ENCODE results near the gene GORAB.

GORAB gene, protein sequence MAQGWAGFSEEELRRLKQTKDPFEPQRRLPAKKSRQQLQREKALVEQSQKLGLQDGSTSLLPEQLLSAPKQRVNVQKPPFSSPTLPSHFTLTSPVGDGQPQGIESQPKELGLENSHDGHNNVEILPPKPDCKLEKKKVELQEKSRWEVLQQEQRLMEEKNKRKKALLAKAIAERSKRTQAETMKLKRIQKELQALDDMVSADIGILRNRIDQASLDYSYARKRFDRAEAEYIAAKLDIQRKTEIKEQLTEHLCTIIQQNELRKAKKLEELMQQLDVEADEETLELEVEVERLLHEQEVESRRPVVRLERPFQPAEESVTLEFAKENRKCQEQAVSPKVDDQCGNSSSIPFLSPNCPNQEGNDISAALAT

DNA sequence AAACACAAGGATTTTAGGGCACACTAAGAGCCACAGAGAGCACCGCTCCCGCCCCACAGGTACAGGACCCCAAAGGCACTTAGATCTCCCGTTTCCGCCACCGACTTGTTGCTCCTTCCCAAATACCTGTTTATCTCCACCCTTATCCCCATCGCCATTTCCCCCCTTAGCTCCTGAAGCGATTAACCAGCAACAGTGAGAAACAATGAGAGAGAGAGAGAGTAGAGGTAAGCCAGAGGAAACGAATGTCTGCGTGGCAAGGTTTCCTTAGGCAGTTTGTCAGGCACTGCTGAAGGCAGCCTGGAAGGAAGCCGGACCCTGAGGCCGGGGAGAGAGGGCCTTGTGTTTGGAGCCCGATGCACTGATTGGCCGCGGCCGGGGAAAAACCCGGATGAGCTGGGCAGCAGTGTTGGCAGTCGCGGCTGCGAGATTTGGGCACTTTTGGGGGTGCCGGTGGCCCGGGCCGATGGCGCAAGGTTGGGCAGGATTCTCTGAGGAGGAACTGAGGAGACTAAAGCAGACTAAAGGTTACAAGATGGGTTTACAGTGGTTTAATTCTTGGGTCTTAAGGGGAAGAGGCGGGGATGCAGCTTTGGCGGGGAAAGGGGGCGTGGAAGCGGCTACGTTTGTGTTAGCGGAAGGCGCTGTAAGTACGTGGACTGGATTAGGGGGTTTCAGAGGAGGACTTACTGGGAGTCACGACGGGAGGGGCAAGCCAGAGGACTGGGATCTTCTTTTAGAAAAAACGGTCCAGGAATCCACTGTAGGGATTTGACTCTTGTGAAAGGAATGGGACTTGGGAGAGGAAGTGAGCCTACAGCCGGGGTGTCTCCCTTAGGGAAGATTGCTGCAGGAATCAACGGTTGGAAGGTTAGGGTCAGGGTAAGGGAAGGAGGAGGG, at the start of gene GORAB:
GORAB (plus strand) TSS at position 409 of the 900 bp plus-strand sequence; CDS start at position 467, 58 bp downstream.
- DNase-seq, result peak; percentile 91

DNA sequence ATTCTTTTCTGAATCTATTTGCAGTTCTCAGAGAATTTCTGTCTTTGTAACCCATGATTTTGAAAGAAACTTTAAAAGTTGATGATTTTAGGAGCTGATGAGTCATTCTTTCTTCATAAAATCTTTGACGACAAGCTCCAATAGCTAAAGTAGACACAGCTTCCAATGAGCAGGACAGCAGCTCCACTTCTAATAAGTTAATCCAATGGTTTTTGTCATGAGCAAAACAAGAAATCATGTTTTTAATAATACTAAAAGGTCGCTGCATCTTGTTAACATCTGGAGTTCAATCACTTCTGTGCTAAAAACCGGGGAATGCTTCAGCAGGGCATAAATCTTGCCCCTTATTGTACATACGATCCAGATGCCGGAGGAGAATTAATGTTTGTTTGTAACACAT, 48.9 kb upstream of the GORAB start:
- DNase-seq, result no peak

DNA sequence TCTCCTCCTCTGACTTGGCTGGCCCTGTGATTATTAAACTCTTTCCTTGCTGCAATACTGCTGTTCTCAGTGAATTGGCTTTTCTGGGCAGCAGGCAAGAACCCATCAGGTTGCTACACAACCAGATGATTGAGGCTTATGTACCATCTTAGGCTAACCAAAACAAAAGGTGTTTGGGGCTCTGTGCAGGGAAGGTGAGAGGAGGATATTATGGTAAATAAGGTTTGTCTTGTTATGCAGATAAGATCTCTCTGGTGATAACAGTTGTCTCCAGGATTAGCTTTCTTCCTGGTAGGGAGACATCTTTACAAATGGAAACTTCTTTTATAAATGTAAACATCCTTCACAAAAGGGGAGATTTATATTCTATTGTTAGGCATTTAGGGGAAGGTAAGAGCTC, 44.5 kb upstream of the GORAB start:
- DNase-seq, result no peak

GRCh38 chr1:170491291-170491690, 40.7 kb upstream of the GORAB start:
- DNase-seq, result no peak

- no peak for DNase-seq
Observed at GRCh38 chr1:170494369-170494768, 37.6 kb upstream of the GORAB start.

- no peak for DNase-seq
Observed at GRCh38 chr1:170495006-170495405, 37.0 kb upstream of the GORAB start.

GRCh38 chr1:170498876-170499275, 33.1 kb upstream of the GORAB start:
- DNase-seq, result no peak

DNA sequence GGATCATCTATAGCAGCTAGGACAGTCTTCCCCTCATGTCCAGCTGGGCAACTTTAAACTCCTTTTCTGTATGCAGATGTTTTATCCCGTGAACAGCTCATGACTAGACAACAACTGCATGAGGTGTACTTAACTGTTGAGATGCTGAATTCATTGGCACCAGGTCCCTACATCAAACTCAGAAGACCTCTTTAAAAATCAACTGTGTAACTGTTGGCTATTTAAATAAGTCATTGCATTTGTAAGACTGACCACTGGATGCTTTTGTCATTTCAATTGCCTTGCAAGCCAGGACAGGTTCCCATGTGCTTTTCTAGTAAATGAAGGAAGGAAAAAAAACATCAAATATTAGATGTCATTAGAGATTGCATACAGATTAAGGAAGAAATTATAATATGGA, 28.3 kb upstream of the GORAB start:
- no peak for DNase-seq

DNA sequence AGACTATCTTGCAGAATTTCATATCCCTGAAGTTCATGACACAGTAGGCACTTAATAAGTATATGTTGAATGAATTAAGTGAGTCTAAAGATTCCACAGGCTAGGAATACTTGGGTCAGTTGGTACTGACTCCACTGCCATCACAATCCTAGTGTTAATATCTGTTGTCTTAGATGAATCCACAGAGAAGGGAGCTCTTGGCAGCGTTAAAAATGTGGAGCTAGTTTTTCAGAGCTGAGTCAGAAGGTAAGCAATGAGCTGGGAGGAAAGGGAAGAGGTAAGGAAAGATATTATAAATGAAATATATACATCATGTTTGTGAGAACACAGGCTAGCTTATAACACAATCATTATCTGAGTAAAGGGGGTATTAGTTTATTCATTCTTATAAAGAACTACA, 21.8 kb upstream of the GORAB start:
- no peak for DNase-seq

- no peak for DNase-seq
Observed at GRCh38 chr1:170511038-170511437, 20.9 kb upstream of the GORAB start.

- DNase-seq, result no peak
Observed at GRCh38 chr1:170513138-170513537, 18.8 kb upstream of the GORAB start.

GRCh38 chr1:170518185-170518834, 13.7 kb upstream of the GORAB start:
- no peak for DNase-seq

DNA sequence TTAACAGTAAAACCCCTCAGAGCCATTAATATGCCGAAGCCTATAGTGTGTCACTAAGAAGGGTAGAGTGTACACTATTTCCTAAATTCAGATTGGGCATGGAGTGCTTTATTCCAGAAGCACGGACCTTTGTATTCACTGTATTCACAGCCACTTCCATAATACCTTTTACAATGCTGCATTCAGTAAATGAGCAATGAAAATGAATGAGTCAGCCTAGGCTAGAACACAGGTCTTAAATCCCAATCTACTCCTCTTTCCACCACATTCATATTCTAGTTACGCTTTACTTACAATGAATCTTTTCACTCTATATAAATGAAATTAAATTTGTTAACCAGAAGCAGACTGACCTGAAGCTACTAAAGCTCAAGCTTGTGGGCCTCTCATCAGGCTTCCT, 13.0 kb upstream of the GORAB start:
- no peak for DNase-seq

DNA sequence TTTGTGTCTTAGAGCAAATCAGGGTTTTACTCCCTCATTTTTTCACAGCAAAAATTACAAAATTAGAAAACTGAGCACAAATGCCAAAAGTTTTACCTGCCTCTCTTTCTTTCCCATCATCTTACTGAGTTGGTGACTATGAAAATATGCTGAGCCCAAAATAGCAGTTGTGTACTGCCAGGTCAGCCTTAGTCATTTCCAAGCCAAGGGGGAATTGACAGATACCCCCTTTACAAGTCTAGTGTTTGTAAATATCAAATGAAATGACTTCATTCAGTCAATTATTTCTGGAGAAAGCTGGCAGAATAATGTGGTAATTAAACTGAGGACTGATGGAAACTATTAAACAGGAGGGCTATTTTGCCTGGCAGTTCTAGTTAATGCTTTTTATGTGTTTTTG, 11.4 kb upstream of the GORAB start:
- no peak for DNase-seq

- DNase-seq, result no peak
Observed at GRCh38 chr1:170521818-170522217, 10.1 kb upstream of the GORAB start.

GRCh38 chr1:170530972-170531757, 801 bp upstream of the GORAB start:
- DNase-seq, result no peak

DNA sequence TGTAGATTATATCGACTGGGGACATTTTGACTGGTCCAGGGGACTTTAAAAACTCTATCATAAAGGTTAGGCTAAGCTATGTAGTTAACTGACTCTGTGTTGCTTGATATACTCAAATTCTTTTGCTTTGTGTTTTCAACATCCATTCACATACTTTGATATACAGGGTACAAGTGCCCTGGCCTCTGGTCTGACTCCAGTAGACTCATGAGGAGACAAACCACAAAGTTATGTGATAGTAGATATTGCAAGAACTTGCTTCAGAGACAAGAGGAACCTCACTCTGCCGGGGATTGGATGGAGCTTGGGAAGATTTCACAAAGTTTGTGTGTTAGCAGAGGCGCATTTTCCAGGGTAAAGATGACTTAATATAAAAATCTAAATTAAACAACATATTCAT, 1.3 kb downstream of the GORAB start:
- no peak for DNase-seq

- DNase-seq, result no peak
Observed at GRCh38 chr1:170534626-170535147, 2.7 kb downstream of the GORAB start.

GRCh38 chr1:170535418-170535817, 3.5 kb downstream of the GORAB start:
- no peak for DNase-seq

GRCh38 chr1:170536924-170537551, 5.1 kb downstream of the GORAB start:
- no peak for DNase-seq

DNA sequence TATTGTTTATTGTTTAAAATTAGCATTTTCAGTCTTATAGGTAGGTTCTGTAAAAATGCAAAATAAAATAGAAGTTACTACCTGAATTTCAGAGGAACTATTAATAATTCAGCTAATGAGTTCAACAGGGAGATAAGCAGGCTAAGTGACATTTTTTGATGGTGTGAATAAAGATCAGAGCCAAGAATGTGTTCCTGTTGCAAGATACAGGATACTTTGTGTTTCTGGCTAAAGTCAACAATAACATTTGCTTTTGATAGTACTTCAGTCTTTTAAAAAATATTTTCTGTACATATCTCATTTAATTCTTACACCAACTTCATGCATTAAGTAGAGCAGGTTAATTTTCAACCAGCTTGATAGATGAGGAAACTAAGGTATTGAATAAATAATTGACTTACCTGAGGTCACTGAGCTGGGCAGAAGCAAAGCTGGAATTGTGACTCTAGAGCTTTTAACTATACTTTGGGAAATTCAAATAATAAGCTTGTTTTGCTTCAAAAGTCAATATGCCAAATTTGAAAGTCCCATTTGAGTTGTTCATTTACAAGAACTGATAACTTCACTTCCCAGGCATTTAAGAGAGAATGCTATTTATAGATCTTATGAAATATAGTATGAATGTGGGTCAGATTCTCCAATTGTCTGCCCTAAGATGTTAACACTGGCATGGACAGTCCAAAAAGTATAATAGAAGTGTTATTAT, 6.0 kb downstream of the GORAB start:
- DNase-seq, result no peak

All from NCI-H345 (cell line).